ENCODE data around the gene KIAA1755. TPM values are rescaled to one million over a fixed set of nuclear protein-coding genes. Genes with fewer than 3 reads are reported as not detected.

Gene KIAA1755
- total and polyA plus RNA-seq, 2 donors (not counting 1 experiment from before 2014, with no cell fraction given), result not detected

DNA sequence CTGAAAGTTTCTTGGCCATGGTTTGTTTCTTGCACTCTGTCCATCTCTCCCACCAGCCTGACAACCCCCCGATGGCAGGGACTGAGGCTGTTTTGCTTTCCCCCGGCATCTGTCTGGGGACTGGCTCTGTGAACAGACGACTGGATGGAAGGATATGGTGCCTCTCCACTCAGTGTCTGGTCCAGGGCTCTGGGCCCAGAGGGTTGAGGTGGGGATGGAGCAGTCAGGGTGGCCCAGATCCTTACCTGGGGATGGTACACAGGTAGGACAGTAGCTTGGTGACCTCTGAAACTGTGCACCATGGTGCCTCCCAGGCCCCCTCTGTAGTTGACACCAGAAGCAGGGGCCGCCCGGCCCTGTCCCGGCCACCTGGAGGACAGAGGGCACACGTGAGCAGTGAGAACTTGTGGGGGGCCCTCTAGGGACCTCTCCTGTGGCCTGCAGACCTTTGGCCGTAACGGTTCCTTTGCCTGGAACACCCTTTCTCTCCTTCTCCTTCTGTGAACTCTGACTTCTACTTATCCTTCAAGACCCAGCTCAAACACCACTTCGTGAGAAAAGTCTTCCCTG, 29.5 kb downstream of the KIAA1755 start:
- DNase-seq, result no peak
- TF ChIP-seq, protein P1, sequence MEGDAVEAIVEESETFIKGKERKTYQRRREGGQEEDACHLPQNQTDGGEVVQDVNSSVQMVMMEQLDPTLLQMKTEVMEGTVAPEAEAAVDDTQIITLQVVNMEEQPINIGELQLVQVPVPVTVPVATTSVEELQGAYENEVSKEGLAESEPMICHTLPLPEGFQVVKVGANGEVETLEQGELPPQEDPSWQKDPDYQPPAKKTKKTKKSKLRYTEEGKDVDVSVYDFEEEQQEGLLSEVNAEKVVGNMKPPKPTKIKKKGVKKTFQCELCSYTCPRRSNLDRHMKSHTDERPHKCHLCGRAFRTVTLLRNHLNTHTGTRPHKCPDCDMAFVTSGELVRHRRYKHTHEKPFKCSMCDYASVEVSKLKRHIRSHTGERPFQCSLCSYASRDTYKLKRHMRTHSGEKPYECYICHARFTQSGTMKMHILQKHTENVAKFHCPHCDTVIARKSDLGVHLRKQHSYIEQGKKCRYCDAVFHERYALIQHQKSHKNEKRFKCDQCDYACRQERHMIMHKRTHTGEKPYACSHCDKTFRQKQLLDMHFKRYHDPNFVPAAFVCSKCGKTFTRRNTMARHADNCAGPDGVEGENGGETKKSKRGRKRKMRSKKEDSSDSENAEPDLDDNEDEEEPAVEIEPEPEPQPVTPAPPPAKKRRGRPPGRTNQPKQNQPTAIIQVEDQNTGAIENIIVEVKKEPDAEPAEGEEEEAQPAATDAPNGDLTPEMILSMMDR (IDR thresholded peaks at IDR 0.05), result no peak
- TF ChIP-seq EZH2 (IDR thresholded peaks at IDR 0.05; ENCODE audit: borderline replicate concordance, insufficient read depth, low read depth, low read length, poor library complexity, severe bottlenecking), result no peak
- WGBS (ENCODE audit: insufficient coverage), result 78% methylated on average over 9 of the region's 10 CpGs
- Mint-ChIP-seq H3K4me1 (no peaks in the 10 kb centered on the region), H3K27ac (no peak overlapping the region), H3K9me3 (ENCODE audit: insufficient read depth) (no peaks in the 10 kb centered on the region), H3K4me3 (no peak overlapping the region), H3K27me3 (peaks cover 16% of the 10 kb centered on the region)
- no peak for ATAC-seq (ENCODE audit: low read depth)
- Histone ChIP-seq H3K4me2 (replicated peaks; ENCODE audit: low read depth, low read length, poor library complexity, severe bottlenecking) (no peak overlapping the region), H3K9ac (ENCODE audit: low read length) (no peak overlapping the region), H3K27me3 (replicated peaks in 1 of 4; ENCODE audit: control extremely low read depth in 1 of 4, control insufficient read depth in 3 of 4, insufficient read depth in 4 of 4, low read length in 3 of 4) (peaks cover 0 to 10% (median under 1%) of the 10 kb centered on the region in 4 experiments), H3K36me3 (replicated peaks in 1 of 2; ENCODE audit: control extremely low read depth in 1 of 2, control insufficient read depth in 1 of 2, extremely low read depth in 1 of 2, insufficient read depth in 2 of 2, low read length in 1 of 2) (no peaks in the 10 kb centered on the region), H4K20me1 (ENCODE audit: control insufficient read depth, insufficient read depth, low read length, poor library complexity, severe bottlenecking) (no peaks in the 10 kb centered on the region), H3K79me2 (ENCODE audit: control insufficient read depth, insufficient read depth, low read length) (no peaks in the 10 kb centered on the region), H3K9me3 (ENCODE audit: control extremely low read depth in 1 of 3, control insufficient read depth in 2 of 3, insufficient read depth in 1 of 3, low read length in 2 of 3) (no peaks in the 10 kb centered on the region), H3K4me3 (ENCODE audit: control extremely low read depth in 1 of 5, extremely low read depth in 1 of 5, insufficient read depth in 1 of 5, low read depth in 2 of 5, low read length in 4 of 5) (no peak overlapping the region), H3K27ac (ENCODE audit: low read length in 2 of 2) (no peak overlapping the region), H2AFZ (ENCODE audit: insufficient read depth, low read depth, low read length, poor library complexity, severe bottlenecking) (no peak overlapping the region), H3K4me1 (ENCODE audit: control insufficient read depth in 2 of 2, insufficient read depth in 2 of 2, low read length in 2 of 2) (no peaks in the 10 kb centered on the region)
- ChIA-PET POLR2A (no interaction called here), CTCF (interaction anchor here (1.0 to 1.4 kb wide), 2 partner anchors 10 to 23 kb away, joined by 3 to 4 read pairs; no protein-coding TSS in a partner anchor)
- intact Hi-C loops (cut with micrococcal nuclease), result no loop called here

DNA sequence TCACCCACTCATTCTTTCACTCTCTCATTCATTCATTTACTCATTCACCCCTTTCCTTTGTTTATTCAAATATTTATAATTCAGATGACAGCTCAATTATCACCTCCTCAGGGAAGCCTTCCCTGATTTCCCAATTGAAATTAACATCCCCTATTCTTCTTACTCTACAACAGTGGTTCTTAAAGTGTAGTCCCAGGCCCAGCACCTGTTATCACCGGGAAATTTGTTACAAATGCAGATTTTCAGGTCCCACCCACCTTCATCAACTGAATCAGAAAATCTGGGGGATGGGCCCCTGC, 30.3 kb downstream of the KIAA1755 start:
- no peak for ATAC-seq (ENCODE audit: low read depth)
- no peak overlapping the region for H3K27ac ChIP-seq (ENCODE audit: low read length in 2 of 2)
- peaks cover 0 to 10% (median 0%) of the 10 kb centered on the region in 4 experiments for H3K27me3 ChIP-seq (replicated peaks in 1 of 4; ENCODE audit: control extremely low read depth in 1 of 4, control insufficient read depth in 3 of 4, insufficient read depth in 4 of 4, low read length in 3 of 4)
- no peak for DNase-seq
- H3K79me2 ChIP-seq (ENCODE audit: control insufficient read depth, insufficient read depth, low read length), result no peaks in the 10 kb centered on the region
- WGBS (ENCODE audit: insufficient coverage), result 92% methylated on average over 1 of the region's 1 CpG
- Mint-ChIP-seq H3K4me3 (no peak overlapping the region), H3K27ac (no peak overlapping the region), H3K9me3 (ENCODE audit: insufficient read depth) (no peaks in the 10 kb centered on the region), H3K4me1 (no peaks in the 10 kb centered on the region), H3K27me3 (peaks cover 16% of the 10 kb centered on the region)
- H3K9ac ChIP-seq (ENCODE audit: low read length), result no peak overlapping the region
- H3K4me2 ChIP-seq (replicated peaks; ENCODE audit: low read depth, low read length, poor library complexity, severe bottlenecking), result no peak overlapping the region
- intact Hi-C loops (cut with micrococcal nuclease), result no loop called here
- CTCF ChIA-PET, result interaction anchor here (0.9 to 1.4 kb wide), 2 partner anchors 9 to 157 kb away, joined by 3 to 4 read pairs; no protein-coding TSS in a partner anchor
- no peaks in the 10 kb centered on the region for H3K4me1 ChIP-seq (ENCODE audit: control insufficient read depth in 2 of 2, insufficient read depth in 2 of 2, low read length in 2 of 2)
- no peaks in the 10 kb centered on the region for H3K36me3 ChIP-seq (replicated peaks in 1 of 2; ENCODE audit: control extremely low read depth in 1 of 2, control insufficient read depth in 1 of 2, extremely low read depth in 1 of 2, insufficient read depth in 2 of 2, low read length in 1 of 2)
- no peaks in the 10 kb centered on the region for H3K9me3 ChIP-seq (ENCODE audit: control extremely low read depth in 1 of 3, control insufficient read depth in 2 of 3, insufficient read depth in 1 of 3, low read length in 2 of 3)
- H3K4me3 ChIP-seq (ENCODE audit: control extremely low read depth in 1 of 5, extremely low read depth in 1 of 5, insufficient read depth in 1 of 5, low read depth in 2 of 5, low read length in 4 of 5), result no peak overlapping the region
- TF ChIP-seq, protein P1 (IDR thresholded peaks at IDR 0.05), result no peak
- TF ChIP-seq EZH2 (IDR thresholded peaks at IDR 0.05; ENCODE audit: borderline replicate concordance, insufficient read depth, low read depth, low read length, poor library complexity, severe bottlenecking), result no peak
- no peak overlapping the region for H2AFZ ChIP-seq (ENCODE audit: insufficient read depth, low read depth, low read length, poor library complexity, severe bottlenecking)
- POLR2A ChIA-PET, result no interaction called here
- H4K20me1 ChIP-seq (ENCODE audit: control insufficient read depth, insufficient read depth, low read length, poor library complexity, severe bottlenecking), result no peaks in the 10 kb centered on the region
